ENCODE data around the gene MUC16.
"Not testable (repeated sequence)": the region's sequence is repeated elsewhere in the genome, so short reads cannot be mapped to it uniquely, and the experiment has no call there.

The MUC16 gene

GRCh38 chr19:9009935-9010651 is at the start of gene MUC16:
Gene MUC16 (minus strand): TSS chr19:9010409.
- DNase-seq (ENCODE audit: low read depth, low spot score): no peak

GRCh38 chr19:9058905-9059667 is 48.9 kb upstream of the MUC16 start:
- no peak for DNase-seq (ENCODE audit: low read depth, low spot score)

- no peak for DNase-seq (ENCODE audit: low read depth, low spot score)
Measured at GRCh38 chr19:9057505-9058258, 47.5 kb upstream of the MUC16 start.

GRCh38 chr19:9056131-9056530 is 45.9 kb upstream of the MUC16 start:
- not testable (repeated sequence) for DNase-seq (ENCODE audit: low read depth, low spot score)

GRCh38 chr19:9054765-9055164 is 44.6 kb upstream of the MUC16 start:
- no peak for DNase-seq (ENCODE audit: low read depth, low spot score)

GRCh38 chr19:9054207-9054606 is 44.0 kb upstream of the MUC16 start:
- no peak for DNase-seq (ENCODE audit: low read depth, low spot score)

- not testable (repeated sequence) for DNase-seq (ENCODE audit: low read depth, low spot score)
Measured at GRCh38 chr19:9053674-9054073, 43.5 kb upstream of the MUC16 start.

- no peak for DNase-seq (ENCODE audit: low read depth, low spot score)
Measured at GRCh38 chr19:9052894-9053293, 42.7 kb upstream of the MUC16 start.

- no peak for DNase-seq (ENCODE audit: low read depth, low spot score)
Measured at GRCh38 chr19:9046694-9047093, 36.5 kb upstream of the MUC16 start.

GRCh38 chr19:9044449-9044848 is 34.2 kb upstream of the MUC16 start:
- DNase-seq (ENCODE audit: low read depth, low spot score): no peak

GRCh38 chr19:9043524-9043923 is 33.3 kb upstream of the MUC16 start:
- DNase-seq (ENCODE audit: low read depth, low spot score): no peak

GRCh38 chr19:9041023-9041422 is 30.8 kb upstream of the MUC16 start:
- no peak for DNase-seq (ENCODE audit: low read depth, low spot score)

GRCh38 chr19:9040131-9040530 is 29.9 kb upstream of the MUC16 start:
- DNase-seq (ENCODE audit: low read depth, low spot score): no peak

- DNase-seq (ENCODE audit: low read depth, low spot score): no peak
Measured at GRCh38 chr19:9039728-9040127, 29.5 kb upstream of the MUC16 start.

- no peak for DNase-seq (ENCODE audit: low read depth, low spot score)
Measured at GRCh38 chr19:9037400-9038062, 27.3 kb upstream of the MUC16 start.

GRCh38 chr19:9032136-9032631 is 22.0 kb upstream of the MUC16 start:
- DNase-seq (ENCODE audit: low read depth, low spot score): no peak

- DNase-seq (ENCODE audit: low read depth, low spot score): no peak
Measured at GRCh38 chr19:9018163-9018875, 8.1 kb upstream of the MUC16 start.

GRCh38 chr19:9014803-9015202 is 4.6 kb upstream of the MUC16 start:
- no peak for DNase-seq (ENCODE audit: low read depth, low spot score)

GRCh38 chr19:9013988-9014387 is 3.8 kb upstream of the MUC16 start:
- DNase-seq (ENCODE audit: low read depth, low spot score): no peak

GRCh38 chr19:9011875-9012274 is 1.7 kb upstream of the MUC16 start:
- DNase-seq (ENCODE audit: low read depth, low spot score): no peak

GRCh38 chr19:9010693-9011092 is 484 bp upstream of the MUC16 start:
- no peak for DNase-seq (ENCODE audit: low read depth, low spot score)
